ENCODE results near the gene ISYNA1.
"Not testable (repeated sequence)": the region's sequence is repeated elsewhere in the genome, so short reads cannot be mapped to it uniquely, and the experiment has no call there.

The ISYNA1 gene

DNA sequence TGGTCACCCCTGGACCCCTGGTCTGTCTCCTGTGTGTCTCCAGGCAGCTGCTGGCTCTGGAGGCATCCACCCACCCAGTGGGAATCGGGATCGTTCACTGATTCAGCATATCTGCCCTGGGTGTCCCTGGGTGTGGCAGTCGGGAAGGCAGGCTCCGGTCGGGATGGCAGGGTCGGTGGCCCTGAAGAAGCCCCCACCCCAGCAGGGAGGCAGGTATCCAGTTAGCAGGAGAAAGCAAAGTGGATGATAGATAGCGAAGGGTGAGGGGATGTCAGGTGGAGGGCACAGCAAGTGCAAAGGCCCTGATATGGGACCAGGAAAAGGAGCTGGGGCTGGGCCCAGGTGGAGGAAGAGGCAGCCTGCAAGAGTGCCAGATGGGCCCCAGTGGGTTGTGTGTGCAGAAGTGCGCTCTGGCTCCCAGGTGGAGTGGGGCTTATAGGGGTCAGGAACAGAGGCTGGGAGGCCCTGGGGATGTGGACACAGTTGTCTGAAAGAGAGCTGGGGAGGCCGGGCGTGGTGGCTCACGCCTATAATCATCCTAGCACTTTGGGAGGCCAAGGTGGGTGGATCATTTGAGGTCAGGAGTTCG, 16.5 kb downstream of the ISYNA1 start:
- in situ Hi-C loops (cut with HindIII; ENCODE audit: low sequenced_read_pairs): no loop called here

DNA sequence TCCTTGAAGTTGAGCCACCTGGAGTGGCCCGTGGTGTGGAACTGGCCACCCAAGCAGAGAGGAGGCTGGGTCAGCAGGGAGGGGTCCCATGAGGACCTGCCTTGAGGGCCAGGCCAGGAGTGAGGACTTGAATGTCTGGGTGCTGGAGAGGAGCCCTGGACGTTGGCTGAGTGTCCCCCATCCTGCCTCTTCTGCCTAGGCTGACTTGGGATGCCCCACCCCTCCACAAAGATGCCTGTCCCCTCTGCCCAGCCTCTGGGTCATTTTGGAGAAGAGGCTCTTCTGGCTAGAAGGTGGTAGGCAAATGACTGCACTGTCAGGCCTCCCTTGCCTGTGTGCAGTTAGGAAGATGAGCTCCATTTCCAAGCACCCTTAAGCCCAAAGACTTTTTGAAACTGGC, 17.0 kb downstream of the ISYNA1 start:
- in situ Hi-C loops (cut with HindIII; ENCODE audit: low sequenced_read_pairs): no loop called here

DNA sequence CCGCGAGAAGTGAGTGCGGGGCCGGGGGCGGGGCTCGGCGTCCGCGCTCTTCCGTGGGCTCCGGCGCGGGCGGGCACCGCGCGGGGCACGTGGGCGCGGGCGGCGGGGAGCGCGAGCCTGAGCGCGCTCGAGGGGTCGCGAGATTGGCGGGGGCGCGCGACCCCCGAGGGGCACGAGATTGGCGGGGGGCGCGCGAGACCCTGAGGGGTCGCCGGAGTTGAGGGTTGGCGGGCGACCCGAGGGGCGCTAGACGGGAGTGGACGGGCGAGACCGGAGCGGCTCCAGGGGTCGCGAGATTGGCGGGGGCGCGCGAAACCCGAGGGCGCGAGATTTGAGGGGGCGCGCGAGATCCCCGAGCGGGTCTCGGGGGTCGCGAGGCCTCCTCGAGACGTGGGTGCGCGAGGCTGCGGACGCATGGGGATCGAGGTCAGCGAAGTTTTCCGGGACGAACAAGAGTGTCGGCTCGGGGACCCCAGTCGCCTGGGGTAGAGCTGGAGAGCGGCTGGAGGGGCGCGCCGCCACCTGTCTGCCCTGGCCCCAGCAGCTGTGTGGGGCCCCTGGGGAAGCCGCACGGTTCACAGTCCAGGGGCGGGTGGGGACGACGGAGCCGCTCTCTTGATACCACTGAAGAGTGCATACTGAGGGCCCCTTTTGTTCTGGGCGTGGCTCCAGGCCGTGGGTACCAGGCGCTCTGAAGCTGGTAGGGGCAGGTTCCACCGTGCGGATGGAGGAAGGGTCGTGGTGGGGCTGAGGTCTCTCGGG, 18.1 kb downstream of the ISYNA1 start:
- in situ Hi-C loops (cut with HindIII; ENCODE audit: low sequenced_read_pairs): no loop called here

DNA sequence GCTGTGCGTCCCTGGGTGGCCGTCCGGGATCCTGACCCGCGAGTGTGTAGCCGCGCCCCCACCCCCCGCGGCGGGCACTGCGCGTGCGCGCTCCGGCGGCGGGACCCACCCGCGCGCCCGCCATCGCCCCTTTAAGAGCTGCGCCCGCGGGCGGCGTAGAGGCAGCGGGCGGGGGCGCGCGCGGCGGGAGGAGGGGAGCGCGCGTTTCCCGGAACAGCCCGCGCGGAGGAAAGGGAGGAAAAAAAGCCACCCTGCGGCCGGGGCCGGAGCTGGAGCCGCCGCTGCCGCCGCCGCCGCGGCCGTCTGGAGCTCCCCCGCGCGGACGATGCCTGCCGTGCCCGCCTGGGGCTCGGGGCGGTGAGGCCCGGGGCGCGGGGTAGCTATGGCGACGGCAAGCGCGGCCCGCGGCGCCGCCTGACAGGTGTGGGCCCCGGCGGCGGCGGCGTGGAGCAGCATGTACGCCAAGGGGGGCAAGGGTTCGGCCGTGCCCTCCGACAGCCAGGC, 18.7 kb downstream of the ISYNA1 start, which contains the start of gene SSBP4:
Gene SSBP4 (plus strand): TSS at position 204 of the 504 bp plus-strand sequence. CDS start 251 bp downstream, at position 455.
- in situ Hi-C loops (cut with HindIII; ENCODE audit: low sequenced_read_pairs): no loop called here

DNA sequence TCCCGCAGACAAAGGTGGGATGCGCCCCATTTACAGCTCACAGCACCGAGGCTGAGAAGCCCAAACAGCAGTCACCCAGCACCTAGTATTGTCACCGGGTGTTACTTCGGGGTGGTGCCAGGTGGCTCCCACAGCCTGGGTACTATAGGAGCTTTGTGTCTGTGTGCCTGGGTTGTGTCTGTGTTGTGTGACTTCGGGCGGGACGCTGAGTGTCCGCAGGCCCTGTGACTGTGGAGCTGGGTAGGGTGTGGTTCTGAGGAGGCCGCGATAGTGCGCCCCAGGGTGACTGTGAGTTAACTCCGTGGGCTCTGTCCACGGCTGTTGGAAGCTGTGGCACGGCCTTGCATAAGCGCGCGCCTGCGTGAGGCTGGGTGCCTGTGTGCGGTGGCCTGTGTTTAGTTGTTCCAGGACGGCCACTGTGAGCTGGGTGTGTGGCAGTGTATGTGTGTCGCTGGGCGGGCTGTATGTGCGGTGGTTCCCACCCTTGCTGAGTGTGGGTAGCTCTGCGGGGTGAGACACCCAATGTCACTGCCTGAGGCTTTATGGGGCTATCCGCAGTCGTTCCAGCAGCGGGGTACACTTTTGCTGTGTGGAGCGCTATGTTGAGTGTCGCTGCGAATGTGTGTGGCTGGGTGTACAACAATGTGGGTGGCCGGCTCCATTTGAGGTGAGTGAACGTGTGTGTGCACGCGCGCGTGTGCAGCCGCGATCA, 19.3 kb downstream of the ISYNA1 start:
- in situ Hi-C loops (cut with HindIII; ENCODE audit: low sequenced_read_pairs): no loop called here

DNA sequence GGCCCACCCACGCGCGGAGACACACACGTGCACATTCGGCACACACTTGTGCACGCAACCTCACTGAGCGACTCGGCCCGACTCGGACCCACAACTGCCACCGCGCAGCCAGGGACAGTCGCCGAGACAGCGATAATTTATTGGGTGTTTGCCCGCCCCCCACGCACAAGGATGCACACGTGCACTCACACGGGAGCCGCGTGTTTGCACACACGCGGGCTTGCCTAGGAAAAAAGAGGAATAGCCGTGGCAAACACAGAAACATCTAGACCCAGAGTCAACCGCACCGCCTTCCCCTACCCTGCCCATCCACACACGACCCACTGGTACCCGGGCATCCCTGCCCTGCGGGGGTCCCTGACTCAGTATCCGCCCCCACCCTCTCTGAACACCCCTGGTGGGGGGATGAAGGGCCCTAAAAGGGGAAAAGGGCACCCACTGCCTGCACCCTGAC, 19.9 kb downstream of the ISYNA1 start:
- in situ Hi-C loops (cut with HindIII; ENCODE audit: low sequenced_read_pairs): no loop called here

DNA sequence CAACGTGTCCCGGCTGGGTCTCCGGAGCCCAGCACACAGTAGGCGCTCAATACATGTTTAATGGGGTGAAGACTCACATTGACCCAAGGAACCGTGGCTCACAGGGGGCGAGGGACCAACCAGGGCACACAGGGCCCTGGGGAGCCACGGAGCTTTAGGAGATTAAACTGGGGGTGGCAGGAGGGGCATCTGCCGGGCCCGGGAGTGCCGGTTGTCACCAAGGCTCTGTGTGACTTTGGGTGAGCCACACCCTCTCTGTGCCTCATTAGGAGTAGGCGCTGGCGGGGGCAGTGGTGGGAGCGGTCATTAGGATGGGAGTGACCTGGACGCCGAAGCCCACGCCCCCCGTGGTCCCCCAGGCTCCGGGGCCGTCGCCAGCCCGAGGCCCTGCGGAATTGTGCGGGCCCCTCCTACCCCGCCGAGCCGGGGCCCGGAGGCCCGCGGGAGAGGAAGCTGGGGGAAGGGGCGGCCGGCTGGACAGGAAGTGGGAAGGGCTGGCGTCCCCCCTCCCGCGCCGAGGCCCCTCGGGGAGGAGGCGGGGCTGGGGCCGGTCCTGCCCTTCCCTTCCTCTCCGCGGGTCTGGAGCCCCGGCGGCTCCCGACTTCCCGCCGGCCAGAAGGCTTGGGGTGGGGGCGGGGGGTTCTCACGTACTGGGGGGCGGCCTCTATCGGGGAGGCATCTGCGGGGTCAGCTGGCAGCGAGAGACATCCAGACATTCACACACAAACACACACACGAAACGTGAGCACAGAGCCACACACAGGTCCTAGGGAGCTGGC, 20.5 kb downstream of the ISYNA1 start:
- in situ Hi-C loops (cut with HindIII; ENCODE audit: low sequenced_read_pairs): no loop called here

DNA sequence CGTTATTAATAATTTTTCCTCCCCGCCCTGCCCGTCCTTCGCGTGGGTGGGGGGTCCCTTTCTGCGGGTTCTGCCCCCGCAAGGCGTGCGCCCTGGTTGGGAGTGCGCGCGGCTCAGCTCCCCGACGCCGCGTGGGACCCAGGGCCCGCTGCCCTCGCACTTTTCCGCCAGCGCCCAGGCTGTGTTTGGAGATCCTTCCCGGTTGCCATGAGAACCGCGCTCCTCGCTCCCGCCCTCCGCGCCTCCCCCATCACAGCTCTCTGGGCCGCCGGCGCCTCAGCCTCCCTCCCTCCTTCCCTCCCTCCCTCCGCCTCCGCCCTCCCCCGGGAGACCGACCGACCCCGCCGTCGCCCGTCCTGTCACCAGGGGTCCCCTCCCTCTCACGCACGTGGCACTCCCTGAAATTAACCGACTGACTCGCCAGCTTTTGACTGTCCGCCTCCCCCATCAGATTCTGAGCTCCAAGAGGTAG, 21.1 kb downstream of the ISYNA1 start:
- in situ Hi-C loops (cut with HindIII; ENCODE audit: low sequenced_read_pairs): no loop called here

DNA sequence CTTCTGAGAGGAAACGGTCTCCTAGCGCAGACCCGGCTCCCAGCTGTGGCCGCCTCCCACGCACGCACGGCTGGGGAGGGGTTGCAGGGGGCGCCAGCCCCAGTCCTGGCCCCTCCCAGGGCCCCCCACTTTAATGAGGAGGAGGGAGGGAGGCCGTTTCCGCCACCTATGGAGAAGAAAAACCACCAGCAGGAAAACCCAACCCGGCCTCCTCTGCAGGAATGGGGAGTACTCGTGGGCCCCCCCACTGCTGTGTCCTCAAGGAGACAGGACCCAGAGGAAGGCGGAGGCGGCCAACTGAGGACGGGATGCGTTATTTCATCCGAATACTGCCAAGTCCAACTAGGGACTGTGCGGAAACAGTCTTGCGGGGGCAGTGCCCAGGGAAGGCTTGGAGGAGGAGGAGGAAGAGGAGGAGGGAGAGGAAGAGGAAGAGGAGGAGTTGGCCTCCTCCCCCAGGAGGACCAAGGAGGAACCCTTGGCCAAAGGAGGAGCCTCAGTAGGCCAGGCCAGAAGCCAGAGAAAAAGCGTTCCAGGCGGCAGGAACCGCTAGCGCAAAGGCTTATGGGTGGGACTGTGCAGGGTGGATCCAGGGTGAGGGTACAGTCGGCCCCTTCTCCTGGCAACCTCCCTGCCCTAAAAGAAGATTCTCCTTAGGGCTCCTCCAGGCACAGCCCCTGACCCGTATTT, 22.6 kb downstream of the ISYNA1 start:
- in situ Hi-C loops (cut with HindIII; ENCODE audit: low sequenced_read_pairs): no loop called here

DNA sequence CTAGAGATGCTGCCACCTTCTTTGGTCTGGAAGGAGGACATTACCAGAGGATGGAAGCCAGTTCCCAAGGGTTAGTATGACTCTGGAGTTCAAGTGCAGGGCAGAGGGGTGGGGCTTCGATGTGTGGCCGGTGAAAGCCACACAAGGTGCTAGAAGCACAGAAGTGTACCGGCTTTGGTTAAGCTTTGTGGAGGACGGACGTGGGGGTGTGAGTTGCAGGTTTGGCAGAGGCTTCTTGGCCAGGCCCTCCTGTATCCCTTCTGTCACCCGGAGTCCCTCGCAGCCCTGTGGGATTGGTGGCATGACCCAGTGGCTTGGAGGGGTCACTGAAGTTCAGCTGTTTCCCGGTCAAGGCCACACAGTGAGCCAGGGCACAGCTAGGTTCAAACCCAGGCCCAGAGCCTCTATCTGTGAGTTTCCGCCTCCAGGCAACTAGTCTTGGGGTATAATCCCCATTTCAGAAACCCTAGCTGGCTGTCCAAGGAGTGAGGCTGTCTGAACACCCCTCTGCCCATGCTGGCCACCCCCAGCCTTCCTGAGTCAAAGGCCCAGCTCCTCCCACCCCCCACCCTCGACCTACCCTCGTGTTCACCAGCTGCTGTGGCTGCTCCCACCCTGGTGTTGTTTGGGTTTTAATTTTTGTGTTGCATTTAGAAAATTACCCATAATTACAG, 23.3 kb downstream of the ISYNA1 start:
- in situ Hi-C loops (cut with HindIII; ENCODE audit: low sequenced_read_pairs): no loop called here

DNA sequence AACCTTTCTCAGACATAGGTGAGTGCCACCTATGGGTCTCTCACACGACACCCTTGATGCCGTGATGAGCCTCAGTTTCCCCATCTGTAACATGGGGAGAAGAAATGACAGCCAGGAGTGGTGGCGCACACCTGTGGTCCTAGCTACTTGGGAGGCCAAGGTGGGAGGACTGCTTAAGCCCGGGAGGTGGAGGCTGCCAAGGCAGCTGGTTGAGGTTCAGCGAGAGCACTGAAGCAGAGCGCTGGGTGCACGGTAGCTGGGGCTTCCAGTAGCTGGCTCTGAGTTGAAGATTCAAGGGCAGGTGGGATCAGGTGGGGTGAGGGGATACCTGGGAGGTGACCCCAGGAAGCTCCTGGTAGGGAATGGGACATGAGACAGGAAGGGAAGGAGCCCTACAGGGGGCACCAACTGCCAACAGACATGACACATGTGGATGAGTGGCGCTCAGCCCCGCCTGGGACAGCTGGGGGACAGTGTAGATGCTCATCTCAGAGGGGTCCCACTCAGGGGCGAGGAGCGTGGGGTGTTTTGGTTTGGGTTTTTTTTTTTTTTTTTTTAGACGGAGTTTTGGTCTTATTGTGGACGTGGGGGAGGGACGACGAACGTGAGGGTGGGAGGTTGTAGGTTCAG, 25.2 kb downstream of the ISYNA1 start:
- in situ Hi-C loops (cut with HindIII; ENCODE audit: low sequenced_read_pairs): no loop called here

DNA sequence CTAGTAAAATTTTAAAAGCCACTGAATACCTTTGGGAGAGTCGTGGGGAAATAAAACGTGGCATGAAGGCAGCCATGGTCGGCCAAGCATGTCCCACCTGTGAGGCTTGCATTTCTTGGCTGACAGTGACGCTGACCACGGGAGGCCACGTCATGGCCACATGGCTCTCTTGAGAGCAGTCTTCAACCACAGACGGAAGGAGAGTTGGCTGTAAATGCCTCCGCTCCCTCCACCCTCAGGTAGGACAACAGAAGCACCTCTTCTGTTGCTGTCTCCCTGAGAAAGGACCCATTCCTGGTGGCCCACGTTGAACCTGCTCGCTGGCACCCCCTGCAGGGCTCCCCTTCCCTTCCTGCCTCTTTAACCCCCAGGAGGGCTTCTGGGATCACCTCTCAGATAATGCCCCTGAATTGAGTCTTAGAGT, 29.9 kb downstream of the ISYNA1 start:
- in situ Hi-C loops (cut with HindIII; ENCODE audit: low sequenced_read_pairs): no loop called here

DNA sequence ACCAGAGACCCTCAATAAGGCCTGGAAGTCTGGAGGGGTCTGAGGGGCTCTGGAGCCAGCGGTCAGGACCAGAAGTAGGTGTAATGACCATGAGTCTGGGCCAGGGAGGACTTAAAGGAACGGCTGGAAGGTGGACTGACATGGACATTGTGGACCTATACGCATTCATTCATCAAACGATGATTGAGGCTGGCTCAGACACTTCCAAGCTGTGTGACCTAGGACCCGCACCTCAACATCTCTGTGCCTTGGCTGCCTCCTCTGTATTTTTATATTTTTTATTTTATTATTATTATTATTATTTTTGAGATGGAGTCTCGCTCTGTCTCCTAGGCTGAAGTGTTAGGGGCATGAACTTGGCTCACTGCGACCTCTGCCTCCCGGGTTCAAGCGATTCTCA, 31.2 kb downstream of the ISYNA1 start:
- in situ Hi-C loops (cut with HindIII; ENCODE audit: low sequenced_read_pairs): no loop called here

DNA sequence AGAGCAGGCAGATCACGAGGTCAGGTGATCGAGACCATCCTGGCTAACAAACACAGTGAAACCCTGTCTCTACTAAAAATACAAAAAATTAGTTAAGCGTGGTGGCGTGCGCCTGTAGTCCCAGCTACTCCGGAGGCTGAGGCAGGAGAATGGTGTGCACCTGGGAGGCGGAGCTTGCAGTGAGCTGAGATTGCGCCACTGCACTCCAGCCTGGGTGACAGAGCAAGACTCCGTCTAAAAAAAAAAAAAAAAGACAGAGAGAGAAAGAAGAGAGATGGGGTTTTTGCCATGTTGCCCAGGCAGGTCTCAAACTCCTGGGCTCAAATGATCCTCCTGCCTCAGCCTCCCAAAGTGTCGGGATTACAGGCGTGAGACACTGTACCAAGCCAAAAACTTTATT, 32.2 kb downstream of the ISYNA1 start:
- in situ Hi-C loops (cut with HindIII; ENCODE audit: low sequenced_read_pairs): not testable (repeated sequence)

DNA sequence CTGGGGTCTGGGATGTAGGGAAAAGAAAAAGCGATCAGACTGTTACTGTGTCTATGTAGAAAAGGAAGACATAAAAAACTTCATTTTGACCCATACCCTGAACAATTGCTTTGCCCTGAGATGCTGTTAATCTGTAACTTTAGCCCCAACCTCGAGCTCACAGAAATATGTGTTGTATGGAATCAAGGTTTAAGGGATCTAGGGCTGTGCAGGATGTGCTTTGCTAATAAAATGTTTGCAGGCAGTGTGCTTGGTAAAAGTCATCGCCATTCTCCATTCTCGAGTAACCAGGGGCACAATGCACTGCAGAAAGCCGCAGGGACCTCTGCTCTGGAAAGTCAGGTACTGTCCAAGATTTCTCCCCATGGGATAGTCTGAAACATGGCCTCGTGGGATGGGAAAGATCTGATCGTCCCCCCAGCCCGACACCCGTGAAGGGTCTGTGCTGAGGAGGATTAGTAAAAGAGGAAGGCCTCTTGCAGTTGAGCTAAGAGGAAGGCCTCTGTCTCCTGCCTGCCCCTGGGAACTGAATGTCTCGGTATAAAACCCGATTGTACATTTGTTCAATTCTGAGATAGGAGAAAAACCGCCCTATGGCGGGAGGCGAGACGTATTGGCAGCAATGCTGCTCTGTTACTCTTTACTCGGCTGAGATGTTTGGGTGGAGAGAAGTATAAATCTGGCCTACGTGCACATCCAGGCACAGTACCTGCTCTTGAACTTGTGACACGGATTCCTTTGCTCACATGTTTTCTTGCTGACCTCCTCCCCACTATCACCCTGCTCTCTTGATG, 35.3 kb downstream of the ISYNA1 start:
- in situ Hi-C loops (cut with HindIII; ENCODE audit: low sequenced_read_pairs): not testable (repeated sequence)

DNA sequence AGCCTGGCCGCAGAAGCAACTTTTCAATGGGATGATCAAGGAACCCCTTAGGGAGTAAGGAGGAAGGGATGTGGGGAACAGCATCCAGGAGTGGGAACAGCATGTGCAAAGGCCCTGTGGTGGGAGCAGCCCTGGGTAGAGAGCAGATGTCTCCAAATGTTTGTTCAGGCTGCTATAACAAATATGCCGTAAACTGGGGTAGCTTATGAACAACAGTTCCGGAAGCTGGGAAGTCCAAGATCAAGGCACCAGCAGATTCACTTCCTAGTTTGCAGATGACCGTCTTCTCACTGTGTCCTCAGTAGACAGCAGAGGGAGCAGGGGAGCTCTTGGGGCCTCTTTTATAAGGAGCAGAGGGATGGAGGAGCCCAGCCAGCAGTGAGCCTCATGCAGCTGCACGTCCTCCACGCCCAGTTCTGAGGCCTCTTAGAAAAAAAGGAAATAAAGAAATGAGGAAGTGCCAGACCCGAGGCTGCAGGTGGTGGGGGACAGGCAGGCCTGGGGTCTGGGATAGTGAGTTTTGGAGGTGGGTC, 36.3 kb downstream of the ISYNA1 start:
- in situ Hi-C loops (cut with HindIII; ENCODE audit: low sequenced_read_pairs): no loop called here

DNA sequence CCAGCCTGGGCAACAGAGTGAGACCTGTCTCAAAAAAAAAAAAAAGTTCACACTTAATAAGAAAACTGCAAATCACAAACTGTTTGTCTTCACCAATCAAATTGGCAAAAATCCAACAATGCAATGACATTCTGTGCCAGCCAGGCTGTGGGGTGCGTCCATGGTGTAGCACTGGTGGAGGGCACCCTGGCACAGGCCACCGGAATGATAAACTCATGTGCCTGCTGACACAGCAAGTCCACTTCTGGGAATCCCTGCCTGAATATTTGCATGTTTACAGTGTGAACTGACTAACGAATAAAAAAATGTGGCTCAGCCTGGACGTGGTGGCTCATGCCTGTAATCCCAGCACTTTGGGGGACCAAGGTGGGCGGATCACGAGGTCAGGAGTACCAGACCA, 38.9 kb downstream of the ISYNA1 start:
- in situ Hi-C loops (cut with HindIII; ENCODE audit: low sequenced_read_pairs): loop anchor here (10.0 kb wide), 2 partner anchors 134 to 204 kb away; partner anchors contain the start of gene MPV17L2
